Activated T-helper 17 cell treated with anti-CD3 and anti-CD28 coated beads, Interleukin-2, amount 50 U/mL, for 72 hours (primary cell): Measurements from ENCODE around the gene OTUD4. TPM values are rescaled to one million over a fixed set of nuclear protein-coding genes. Genes with fewer than 3 reads are reported as not detected.
"Not testable (repeated sequence)": the region's sequence is repeated elsewhere in the genome, so short reads cannot be mapped to it uniquely, and the experiment has no call there.

Experiments used
- ATAC-seq: fragments of 150-1000 bp; cut with Tn5 transposase; replicated peaks from 2 replicates; pipeline ENCODE4 v1.10.0; 2021; ENCODE audit warnings: mild to moderate bottlenecking, moderate library complexity
- H3K27ac Mint-ChIP-seq: one replicate; pipeline ENCODE4 v1.8.0; 2022; ENCODE audit warnings: mixed read lengths
- H3K27me3 Mint-ChIP-seq: one replicate; pipeline ENCODE4 v1.8.0; 2022; ENCODE audit warnings: mixed read lengths
- H3K36me3 Mint-ChIP-seq: one replicate; pipeline ENCODE4 v1.8.0; 2022; ENCODE audit warnings: low read depth, mild to moderate bottlenecking, mixed read lengths
- H3K4me1 Mint-ChIP-seq: one replicate; pipeline ENCODE4 v1.8.0; 2022; ENCODE audit warnings: mixed read lengths
- H3K4me3 Mint-ChIP-seq: one replicate; pipeline ENCODE4 v1.8.0; 2022; ENCODE audit warnings: mild to moderate bottlenecking, mixed read lengths
- H3K9me3 Mint-ChIP-seq: one replicate; pipeline ENCODE4 v1.8.0; 2022; ENCODE audit warnings: mixed read lengths
- total RNA-seq, 2 donors: library from RNA; stranded (reverse); gene quantifications; one replicate each; pipeline ENCODE4 v1.2.3, GENCODE V29; 2022

The OTUD4 gene
- total RNA-seq, 2 donors from 2014 or later: 50.8 to 71.4 TPM

DNA sequence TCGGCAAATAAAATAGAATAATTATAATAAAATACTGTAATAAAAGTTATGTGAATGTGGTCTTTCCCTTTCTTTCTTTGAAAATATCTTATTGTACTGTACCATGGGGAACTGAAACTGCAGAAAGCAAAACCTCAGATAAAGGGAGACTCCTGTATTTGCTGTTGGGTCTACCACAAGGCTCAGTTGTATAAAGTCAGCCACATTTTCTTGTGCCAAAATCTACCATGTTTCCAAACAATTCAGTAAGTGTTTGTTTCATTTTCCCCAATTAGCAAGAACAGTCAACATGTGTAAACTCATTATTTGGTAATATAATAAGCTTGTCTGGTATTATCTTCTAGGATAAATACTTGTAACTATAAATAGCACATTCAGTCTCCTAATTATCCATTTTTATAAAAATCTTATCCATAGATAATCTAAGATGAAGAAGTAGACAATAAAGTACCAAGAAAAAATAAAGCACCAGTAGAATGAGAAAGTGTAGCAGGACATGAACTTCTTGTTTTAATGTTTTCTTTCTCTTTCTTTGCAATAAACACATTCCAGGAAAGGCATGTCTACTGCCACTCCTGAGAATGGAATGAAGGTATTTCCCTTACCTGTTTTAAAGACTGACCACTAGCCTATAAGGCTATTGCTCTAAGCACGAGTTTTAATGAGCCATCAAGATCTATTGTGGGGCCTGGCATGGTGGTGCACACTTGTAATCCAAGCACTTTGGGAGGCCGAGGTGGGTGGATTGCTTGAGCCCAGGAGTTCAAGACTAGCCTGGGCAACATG is 15.0 kb upstream of the OTUD4 start:
- Mint-ChIP-seq H3K36me3 (no peaks in the 10 kb centered on the region), H3K27me3 (peaks cover 15% of the 10 kb centered on the region), H3K4me3 (no peak overlapping the region), H3K9me3 (no peaks in the 10 kb centered on the region), H3K27ac (no peak overlapping the region), H3K4me1 (no peaks in the 10 kb centered on the region)
- ATAC-seq: no peak

DNA sequence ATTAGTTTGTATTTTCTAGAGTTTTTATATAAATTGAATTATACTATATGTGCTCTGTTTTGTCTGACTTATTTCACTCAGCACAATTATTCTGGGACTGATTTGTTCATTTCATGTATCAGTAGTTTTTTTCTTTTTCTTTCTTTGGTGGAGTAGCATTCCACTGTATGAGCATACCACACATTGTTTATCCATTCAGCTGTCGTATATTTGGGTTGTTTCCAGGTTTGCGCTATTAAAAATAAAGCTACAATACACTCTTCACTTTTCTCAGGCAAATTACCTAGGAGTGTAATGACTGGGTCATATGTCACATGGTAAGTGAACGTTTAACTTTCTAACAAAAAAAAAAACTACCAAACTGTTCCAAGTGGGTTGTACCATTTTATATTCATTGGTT is 9.6 kb upstream of the OTUD4 start:
- Mint-ChIP-seq H3K4me1 (no peaks in the 10 kb centered on the region), H3K27me3 (peaks cover 7% of the 10 kb centered on the region), H3K36me3 (no peaks in the 10 kb centered on the region), H3K9me3 (no peaks in the 10 kb centered on the region), H3K4me3 (no peak overlapping the region), H3K27ac (no peak overlapping the region)
- ATAC-seq: no peak

DNA sequence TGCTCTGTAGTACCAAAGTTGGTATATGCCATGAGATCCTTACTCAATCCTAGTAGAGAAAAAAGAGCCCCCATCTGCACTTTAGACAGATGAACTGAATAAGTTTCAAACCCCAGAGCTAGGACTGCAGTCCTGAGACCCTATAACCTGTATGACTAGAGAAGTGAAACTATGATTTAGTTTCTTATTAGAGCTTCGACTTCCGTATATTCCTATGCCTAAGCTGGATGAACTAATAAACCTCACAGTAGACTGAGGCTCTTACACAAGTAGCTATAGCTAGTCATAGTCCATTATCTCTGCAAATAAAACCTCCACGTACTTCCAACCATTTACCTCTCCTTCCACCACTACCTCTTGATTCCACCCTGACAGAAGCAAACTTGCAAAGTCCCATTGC is 6.3 kb upstream of the OTUD4 start:
- Mint-ChIP-seq H3K27me3 (peaks cover 3% of the 10 kb centered on the region), H3K9me3 (no peaks in the 10 kb centered on the region), H3K36me3 (no peaks in the 10 kb centered on the region), H3K27ac (no peak overlapping the region), H3K4me1 (peaks cover 4% of the 10 kb centered on the region), H3K4me3 (no peak overlapping the region)
- ATAC-seq: no peak

DNA sequence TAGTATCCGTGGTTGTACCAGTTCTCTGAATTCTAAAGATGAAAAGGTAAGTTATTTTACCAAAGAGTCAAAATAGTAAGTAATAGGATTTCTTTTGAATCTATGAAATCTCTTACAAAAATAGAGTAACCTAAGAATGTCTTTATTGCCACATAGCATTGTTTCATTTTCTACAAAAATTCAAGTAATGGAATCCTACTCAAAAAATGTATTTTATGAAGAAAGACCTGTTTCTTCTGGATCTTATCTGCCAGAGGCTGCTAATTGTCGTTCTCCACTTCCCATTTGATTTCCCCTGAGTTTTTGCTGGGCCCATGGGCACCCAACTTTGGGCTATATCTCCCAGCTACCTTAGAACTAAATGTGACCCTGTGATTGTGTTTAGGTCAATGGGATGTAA is 3.2 kb upstream of the OTUD4 start:
- peaks cover 13% of the 10 kb centered on the region for H3K4me1 Mint-ChIP-seq
- no peak for ATAC-seq

DNA sequence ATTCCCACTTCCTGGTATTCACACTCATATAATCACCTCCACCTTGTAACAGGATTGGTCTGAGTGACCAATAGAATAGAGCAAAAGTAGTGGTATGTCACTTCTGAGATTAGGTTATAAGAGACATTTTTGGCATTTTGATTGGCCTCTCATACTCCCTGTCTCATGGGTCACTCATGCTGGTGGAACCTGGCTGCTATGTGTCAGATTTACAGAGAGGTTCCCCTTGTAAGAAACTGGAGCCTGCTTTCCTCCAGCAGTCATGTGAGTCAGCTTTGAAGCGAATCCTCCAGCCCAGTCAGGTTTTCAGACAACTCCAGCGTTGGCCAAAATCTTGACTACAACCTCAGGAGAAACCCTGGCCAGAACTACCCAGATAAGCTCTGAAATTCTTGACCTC is 2.6 kb upstream of the OTUD4 start:
- Mint-ChIP-seq H3K36me3 (peaks cover 15% of the 10 kb centered on the region), H3K4me3 (no peak overlapping the region), H3K27ac (no peak overlapping the region), H3K27me3 (no peaks in the 10 kb centered on the region), H3K9me3 (no peaks in the 10 kb centered on the region), H3K4me1 (peaks cover 13% of the 10 kb centered on the region)
- ATAC-seq: no peak

More for the DNA sequence above, 3.2 kb upstream of the OTUD4 start:
- Mint-ChIP-seq H3K9me3 (no peaks in the 10 kb centered on the region), H3K4me3 (no peak overlapping the region), H3K27ac (no peak overlapping the region), H3K36me3 (peaks cover 10% of the 10 kb centered on the region), H3K27me3 (no peaks in the 10 kb centered on the region)

DNA sequence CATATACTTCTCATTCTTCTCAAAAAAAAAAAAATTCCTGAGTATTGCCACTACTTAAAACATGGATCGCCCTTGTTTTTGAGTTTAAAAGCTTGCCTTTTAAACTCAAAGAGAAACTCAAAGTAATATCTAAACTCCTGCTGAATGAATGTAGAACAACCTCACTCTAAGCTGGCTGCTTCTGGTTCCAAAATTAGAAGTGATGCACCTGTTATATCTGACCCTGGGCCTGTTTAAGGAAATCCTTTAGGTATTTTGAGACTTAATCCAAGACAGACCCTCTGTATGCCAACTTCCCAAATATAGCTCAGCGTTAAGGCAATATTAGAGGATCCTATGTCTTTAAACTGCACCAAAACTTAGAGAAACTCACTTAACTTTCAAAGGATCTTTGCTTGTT is 1.8 kb upstream of the OTUD4 start:
- H3K4me3 Mint-ChIP-seq: peak overlapping the region; percentile 45
- H3K27ac Mint-ChIP-seq: no peak overlapping the region
- no peak for ATAC-seq
- peaks cover 13% of the 10 kb centered on the region for H3K4me1 Mint-ChIP-seq
- H3K36me3 Mint-ChIP-seq: peaks cover 23% of the 10 kb centered on the region
- H3K27me3 Mint-ChIP-seq: no peaks in the 10 kb centered on the region
- H3K9me3 Mint-ChIP-seq: no peaks in the 10 kb centered on the region

DNA sequence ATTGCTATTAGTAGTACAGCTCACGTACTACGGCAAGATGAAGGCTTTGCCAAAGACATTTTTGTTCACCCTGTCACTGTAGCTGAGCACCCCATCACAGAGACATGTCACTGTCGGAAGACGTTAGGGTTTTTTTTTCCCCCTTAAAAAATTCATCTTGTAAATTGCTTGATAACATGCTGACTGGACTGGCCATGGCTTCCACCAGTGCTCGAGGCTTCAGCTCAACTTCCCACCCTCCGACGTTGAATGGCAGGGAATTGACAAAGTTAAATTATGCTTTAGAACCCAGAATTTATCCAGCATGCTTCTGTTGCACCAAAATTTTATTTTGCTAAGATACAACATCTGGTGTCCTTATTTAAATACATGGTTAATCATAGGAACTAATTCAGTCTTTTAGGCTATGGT is 707 bp upstream of the OTUD4 start:
- ATAC-seq: no peak
- Mint-ChIP-seq H3K4me1 (peaks cover 13% of the 10 kb centered on the region), H3K36me3 (peaks cover 27% of the 10 kb centered on the region), H3K9me3 (no peaks in the 10 kb centered on the region), H3K27me3 (no peaks in the 10 kb centered on the region), H3K4me3 (peak overlapping the region; percentile 94), H3K27ac (peak overlapping the region; percentile 80)

DNA sequence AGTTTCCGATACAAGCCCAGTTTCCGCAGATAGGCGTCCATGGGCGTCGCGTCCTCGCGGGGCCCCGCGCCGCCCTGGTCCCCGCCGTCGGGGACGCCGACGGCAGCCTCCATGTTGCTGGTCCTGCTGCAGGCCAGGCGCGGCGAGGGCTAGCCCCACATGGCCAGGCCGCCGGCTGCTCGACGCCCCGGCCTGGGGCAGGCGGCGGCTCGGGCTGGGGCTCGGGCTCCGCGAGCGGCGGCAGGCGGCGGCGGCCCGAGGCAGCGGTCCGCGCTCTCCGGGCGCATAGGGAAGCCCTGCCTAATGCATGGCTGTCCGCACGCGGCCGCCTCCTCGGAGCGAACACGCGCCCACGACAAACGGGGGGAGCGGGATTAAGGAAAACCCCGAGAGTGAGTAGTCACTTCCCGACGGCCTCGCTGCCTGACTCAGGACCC is 510 bp downstream of the OTUD4 start:
- H3K27me3 Mint-ChIP-seq, H3K9me3 Mint-ChIP-seq: not testable (repeated sequence)
- peak overlapping the region; percentile 94 for H3K4me3 Mint-ChIP-seq
- peak overlapping the region; percentile 56 for H3K27ac Mint-ChIP-seq
- peaks cover 39% of the 10 kb centered on the region for H3K36me3 Mint-ChIP-seq
- ATAC-seq: peak; percentile 59
- peaks cover 15% of the 10 kb centered on the region for H3K4me1 Mint-ChIP-seq

DNA sequence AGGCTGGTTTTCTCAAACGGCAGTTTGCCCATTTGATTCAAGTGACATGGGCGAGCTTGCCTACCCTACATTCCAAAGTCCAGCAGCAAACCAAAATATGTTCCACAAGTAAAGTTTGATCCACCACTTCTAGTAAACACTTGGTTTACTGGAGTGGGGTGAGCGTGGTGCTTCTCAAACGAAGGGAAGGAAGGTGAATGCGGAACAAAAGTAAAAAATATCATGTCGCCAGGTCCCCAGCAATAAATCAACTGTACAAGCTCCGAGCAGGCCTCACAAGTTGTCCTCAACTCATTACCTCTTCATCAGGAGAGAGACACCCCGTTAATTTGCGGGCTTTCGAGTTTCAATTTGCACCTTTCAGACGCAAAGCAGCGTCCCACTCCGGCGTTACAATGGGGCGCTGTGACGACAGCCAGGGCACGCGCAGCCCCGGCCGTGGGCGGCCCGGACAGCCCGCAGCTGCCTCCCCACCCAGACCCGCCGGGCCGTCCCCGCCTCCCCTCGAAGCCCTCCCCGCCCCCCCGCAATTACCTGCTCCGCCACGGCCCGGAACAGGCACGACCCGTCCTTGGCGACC is 1.0 kb downstream of the OTUD4 start:
- H3K4me1 Mint-ChIP-seq: peaks cover 20% of the 10 kb centered on the region
- peak overlapping the region; percentile 90 for H3K27ac Mint-ChIP-seq
- ATAC-seq: peak; percentile 48
- peak overlapping the region; percentile 94 for H3K4me3 Mint-ChIP-seq
- H3K9me3 Mint-ChIP-seq: no peaks in the 10 kb centered on the region
- H3K27me3 Mint-ChIP-seq: no peaks in the 10 kb centered on the region
- peaks cover 44% of the 10 kb centered on the region for H3K36me3 Mint-ChIP-seq

DNA sequence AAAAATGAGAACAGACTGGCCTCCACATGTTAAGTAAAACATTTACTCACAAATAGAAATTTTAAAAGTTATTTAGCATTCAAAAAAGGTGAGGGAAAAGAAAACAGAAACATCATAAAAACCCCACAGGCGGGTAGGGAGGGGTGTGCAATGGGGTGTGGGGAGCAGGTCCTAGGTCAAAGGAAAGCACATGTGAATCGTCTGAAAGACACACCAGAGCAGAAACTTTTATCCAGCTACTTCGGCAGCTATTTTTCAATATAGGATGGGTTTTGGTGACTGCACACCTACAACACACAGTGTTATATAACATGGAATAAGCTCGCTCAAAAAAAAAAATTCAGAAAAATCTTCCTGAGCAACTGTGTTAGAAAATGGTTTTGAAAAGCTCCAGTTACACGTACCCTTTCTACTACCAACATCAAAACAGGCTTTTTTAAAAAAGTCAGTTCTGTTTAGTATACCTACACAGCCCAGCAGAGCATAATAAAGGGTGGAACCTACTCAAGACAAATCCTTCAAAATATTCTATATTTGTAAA is 1.6 kb downstream of the OTUD4 start:
- peaks cover 23% of the 10 kb centered on the region for H3K4me1 Mint-ChIP-seq

DNA sequence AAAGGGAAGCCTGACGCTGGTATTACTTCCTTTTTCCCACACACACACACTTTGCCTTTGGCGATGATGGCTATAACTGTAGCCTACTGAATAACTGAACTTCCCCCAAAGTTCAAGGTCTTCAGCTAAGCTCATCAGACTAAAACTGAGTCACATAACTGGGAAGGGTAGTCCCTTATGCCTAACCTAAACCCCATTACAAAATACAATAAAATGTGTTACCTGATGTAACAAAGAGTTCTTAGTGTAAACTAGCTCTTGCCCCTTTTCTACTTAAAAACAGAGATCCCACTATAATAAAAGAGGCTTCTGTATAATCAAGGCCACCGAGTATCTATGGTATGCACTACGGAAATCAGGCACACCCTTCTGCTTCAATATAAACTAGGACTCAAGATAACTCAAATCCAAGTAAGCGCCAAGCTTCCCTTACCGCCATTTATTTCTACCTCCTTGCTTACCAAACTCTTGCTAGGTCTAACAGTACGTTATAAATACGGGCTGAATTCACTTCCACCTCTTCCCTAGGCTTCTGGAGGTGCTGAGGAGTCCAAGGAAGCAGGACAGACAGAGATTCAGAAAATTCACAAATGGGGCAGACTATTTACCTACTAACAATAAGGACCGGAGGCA is 2.4 kb downstream of the OTUD4 start:
- ATAC-seq: peak; percentile 8
- Mint-ChIP-seq H3K4me1 (peaks cover 23% of the 10 kb centered on the region), H3K4me3 (peak overlapping the region; percentile 94), H3K27me3 (no peaks in the 10 kb centered on the region), H3K27ac (peak overlapping the region; percentile 90), H3K9me3 (no peaks in the 10 kb centered on the region), H3K36me3 (peaks cover 58% of the 10 kb centered on the region)

More for the DNA sequence above, 1.6 kb downstream of the OTUD4 start:
- Mint-ChIP-seq H3K4me3 (peak overlapping the region; percentile 94), H3K9me3 (no peaks in the 10 kb centered on the region), H3K36me3 (peaks cover 50% of the 10 kb centered on the region), H3K27ac (peak overlapping the region; percentile 90), H3K27me3 (no peaks in the 10 kb centered on the region)
- no peak for ATAC-seq

DNA sequence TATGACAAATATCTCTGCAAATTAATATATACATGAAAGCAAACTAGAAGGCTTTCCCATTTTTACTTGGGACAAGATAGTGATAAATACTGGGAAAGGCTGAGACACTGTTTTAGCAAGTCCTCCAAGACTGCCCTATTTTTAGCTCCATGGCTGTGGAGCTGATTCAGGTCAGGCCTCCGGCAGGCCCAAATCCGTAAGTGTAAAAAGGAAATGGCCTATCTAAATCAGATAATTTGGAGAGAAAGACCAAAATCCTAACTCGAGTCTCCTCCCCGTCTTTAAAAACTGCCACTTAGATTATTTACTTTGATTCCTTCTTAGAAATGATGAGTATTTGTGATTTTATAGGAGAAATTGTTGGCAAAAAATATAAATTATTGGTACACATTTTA is 2.9 kb downstream of the OTUD4 start:
- peaks cover 23% of the 10 kb centered on the region for H3K4me1 Mint-ChIP-seq

DNA sequence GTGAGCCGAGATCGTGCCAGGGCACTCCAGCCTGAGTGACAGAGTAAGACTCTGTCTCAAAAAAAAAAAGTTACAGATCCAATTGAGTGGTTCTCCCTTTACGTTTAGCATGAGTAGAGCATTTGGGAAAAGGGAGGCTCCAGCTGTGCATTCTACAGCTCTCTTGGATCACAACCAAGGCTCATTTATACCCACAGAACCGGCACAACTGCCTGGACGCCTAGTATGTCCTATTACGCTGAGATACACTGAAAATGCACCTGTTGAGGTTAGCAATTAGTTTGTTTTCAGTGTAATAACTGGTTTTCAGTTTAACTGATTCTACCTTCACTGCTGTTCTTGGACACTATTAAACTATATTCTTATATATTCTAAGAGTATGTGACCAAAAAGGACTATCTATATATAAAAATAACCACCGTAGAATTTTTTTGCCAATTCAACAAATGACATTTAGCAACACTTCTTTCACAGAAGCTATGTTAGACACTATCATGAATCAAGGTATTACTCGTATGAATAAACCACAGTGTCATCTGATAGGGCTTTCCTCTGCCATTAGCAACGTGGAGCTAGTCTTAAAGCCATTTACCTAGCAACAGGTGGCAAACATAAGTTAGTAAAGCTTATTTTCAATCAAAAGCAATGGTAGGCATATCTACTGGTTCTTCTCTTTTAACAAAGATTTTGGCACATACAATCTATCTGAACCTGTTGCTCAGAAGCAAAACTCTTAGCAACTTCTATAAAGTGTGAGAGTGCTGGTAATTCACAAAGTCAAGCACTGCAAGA is 3.6 kb downstream of the OTUD4 start:
- no peaks in the 10 kb centered on the region for H3K9me3 Mint-ChIP-seq
- peak overlapping the region; percentile 90 for H3K27ac Mint-ChIP-seq
- peaks cover 22% of the 10 kb centered on the region for H3K4me1 Mint-ChIP-seq
- H3K36me3 Mint-ChIP-seq: peaks cover 70% of the 10 kb centered on the region
- no peak for ATAC-seq
- no peaks in the 10 kb centered on the region for H3K27me3 Mint-ChIP-seq
- H3K4me3 Mint-ChIP-seq: peak overlapping the region; percentile 94

More for the DNA sequence above, 2.9 kb downstream of the OTUD4 start:
- H3K4me3 Mint-ChIP-seq: peak overlapping the region; percentile 94
- no peaks in the 10 kb centered on the region for H3K27me3 Mint-ChIP-seq
- no peak for ATAC-seq
- no peaks in the 10 kb centered on the region for H3K9me3 Mint-ChIP-seq
- peak overlapping the region; percentile 90 for H3K27ac Mint-ChIP-seq
- H3K36me3 Mint-ChIP-seq: peaks cover 63% of the 10 kb centered on the region

DNA sequence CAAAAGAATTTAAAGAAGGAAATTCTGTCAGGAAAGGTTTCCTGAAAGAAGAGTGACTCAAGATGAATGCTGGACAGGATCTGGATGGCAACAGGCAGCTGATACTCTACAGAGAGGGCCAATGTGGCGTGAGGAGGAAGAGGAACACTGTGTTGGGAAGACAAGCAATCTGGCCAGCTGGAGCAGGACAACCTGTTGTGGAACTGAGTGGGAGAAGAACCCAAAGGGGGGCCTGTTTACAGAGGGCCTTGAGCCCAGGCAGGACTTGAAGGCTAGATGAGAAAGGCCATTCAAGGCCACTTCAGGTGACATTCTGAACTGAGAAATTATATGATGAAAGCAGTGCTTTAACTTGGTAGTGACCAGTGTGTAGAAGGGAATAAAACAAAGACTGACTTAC is 8.5 kb downstream of the OTUD4 start:
- Mint-ChIP-seq H3K9me3 (no peaks in the 10 kb centered on the region), H3K27ac (peak overlapping the region; percentile 63), H3K27me3 (no peaks in the 10 kb centered on the region), H3K4me1 (peaks cover 26% of the 10 kb centered on the region), H3K36me3 (peaks cover 92% of the 10 kb centered on the region), H3K4me3 (no peak overlapping the region)
- no peak for ATAC-seq
